Large intestine (tissue), 3 donors: ENCODE measurements around the gene SLC1A1. TPM values are rescaled to one million over a fixed set of nuclear protein-coding genes. Genes with fewer than 3 reads are reported as not detected.
A peak's percentile ranks its signal among the peaks of the same experiment; 100 is the strongest.
"Not testable (repeated sequence)": the region's sequence is repeated elsewhere in the genome, so short reads cannot be mapped to it uniquely, and the experiment has no call there.

Source experiments
- DNase-seq, 2 donors: peaks; one replicate each; pipeline versions ENCODE4 v3.0.0 to v3.0.0-alpha.2; 2013
- H3K27ac ChIP-seq: one replicate; pipeline ENCODE4 v1.5.1; 2013; ENCODE audit warnings: low read length
- H3K27me3 ChIP-seq: 2 replicates; pipeline ENCODE4 v1.6.1; 2013; ENCODE audit warnings: low read length; ENCODE audit not compliant: control insufficient read depth, insufficient read depth
- H3K36me3 ChIP-seq: 2 replicates; pipeline ENCODE4 v1.6.1; 2013; ENCODE audit warnings: low read length; ENCODE audit not compliant: control insufficient read depth, insufficient read depth
- H3K4me1 ChIP-seq: one replicate; pipeline ENCODE4 v1.6.1; 2013; ENCODE audit warnings: low read length; ENCODE audit not compliant: control insufficient read depth, insufficient read depth
- H3K4me3 ChIP-seq: one replicate; pipeline ENCODE4 v1.5.1; 2013; ENCODE audit warnings: low read length
- H3K9me3 ChIP-seq: one replicate; pipeline ENCODE4 v1.6.1; 2013; ENCODE audit warnings: mild to moderate bottlenecking, low read depth, low read length, moderate library complexity; ENCODE audit not compliant: control insufficient read depth
- WGBS: methylation state at CpG from one replicate; pipeline ENCODE4 v1.1.5; 2013; ENCODE audit warnings: low lambda C conversion rate; ENCODE audit not compliant: insufficient coverage; 5-methylcytosine and 5-hydroxymethylcytosine counted together
- polyA plus RNA-seq: library from polyadenylated mRNA; unstranded; fragments of 120-200 nt; gene quantifications from one replicate; pipeline ENCODE4 v1.2.1, GENCODE V29; 2013

SLC1A1 gene
- polyA plus RNA-seq, 1 donor = 42.5 TPM

- H3K27me3 ChIP-seq = no peaks in the 10 kb centered on the region
- H3K4me1 ChIP-seq = peaks cover 21% of the 10 kb centered on the region
- peaks cover 3% of the 10 kb centered on the region for H3K36me3 ChIP-seq
- DNase-seq = no peak
- no peak overlapping the region for H3K27ac ChIP-seq
- no peaks in the 10 kb centered on the region for H3K9me3 ChIP-seq
- no peak overlapping the region for H3K4me3 ChIP-seq
- WGBS = 60% methylated on average over 1 of the region's 8 CpGs
Observed at GRCh38 chr9:4514252-4515128, 24.2 kb downstream of the SLC1A1 start.

GRCh38 chr9:4515958-4516375, 25.7 kb downstream of the SLC1A1 start:
- H3K4me1 ChIP-seq = peaks cover 6% of the 10 kb centered on the region
- WGBS = no CpG with 5 or more reads among the region's 1 CpG
- DNase-seq = no peak
- no peaks in the 10 kb centered on the region for H3K27me3 ChIP-seq
- H3K27ac ChIP-seq = no peak overlapping the region
- no peak overlapping the region for H3K4me3 ChIP-seq
- H3K9me3 ChIP-seq = no peaks in the 10 kb centered on the region
- H3K36me3 ChIP-seq = peaks cover 3% of the 10 kb centered on the region

GRCh38 chr9:4517274-4517673, 27.0 kb downstream of the SLC1A1 start:
- Histone ChIP-seq H3K9me3 (no peaks in the 10 kb centered on the region), H3K27me3 (no peaks in the 10 kb centered on the region), H3K4me3 (no peak overlapping the region), H3K36me3 (peaks cover 3% of the 10 kb centered on the region), H3K27ac (no peak overlapping the region), H3K4me1 (no peaks in the 10 kb centered on the region)
- DNase-seq = no peak
- WGBS = no CpG with 5 or more reads among the region's 6 CpGs

DNA sequence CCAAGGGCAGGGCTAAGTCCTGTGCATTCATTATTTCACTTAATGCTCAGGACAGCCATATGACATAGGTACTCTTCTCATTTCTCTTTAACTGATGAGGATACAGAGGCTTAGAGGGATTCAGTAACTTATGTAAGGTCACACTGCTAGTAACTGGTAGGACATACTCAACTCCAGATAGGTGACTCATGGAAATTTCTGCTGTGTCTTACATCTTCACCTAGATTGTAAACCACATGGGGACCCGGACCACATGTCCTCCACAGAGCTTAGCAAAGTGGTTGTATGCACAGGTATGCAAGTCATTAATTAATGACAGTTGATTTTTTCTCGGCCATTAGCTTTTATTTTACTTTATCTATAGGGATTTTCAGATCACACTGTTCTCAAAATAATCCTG, 29.3 kb downstream of the SLC1A1 start:
- Histone ChIP-seq H3K4me3 (no peak overlapping the region), H3K36me3 (peaks cover 3% of the 10 kb centered on the region), H3K27ac (no peak overlapping the region), H3K4me1 (no peaks in the 10 kb centered on the region), H3K9me3 (no peaks in the 10 kb centered on the region), H3K27me3 (no peaks in the 10 kb centered on the region)
- WGBS = 86% methylated on average over 1 of the region's 2 CpGs
- DNase-seq = peak in 1 of 2 donors; percentile 58

- H3K4me3 ChIP-seq = no peak overlapping the region
- no peaks in the 10 kb centered on the region for H3K4me1 ChIP-seq
- peaks cover 3% of the 10 kb centered on the region for H3K36me3 ChIP-seq
- H3K27ac ChIP-seq = no peak overlapping the region
- WGBS = 100% methylated on average over 1 of the region's 2 CpGs
- no peaks in the 10 kb centered on the region for H3K27me3 ChIP-seq
- H3K9me3 ChIP-seq = no peaks in the 10 kb centered on the region
- no peak for DNase-seq
Observed at GRCh38 chr9:4520055-4520454, 29.8 kb downstream of the SLC1A1 start.

- Histone ChIP-seq H3K27ac (no peak overlapping the region), H3K9me3 (peaks cover 4% of the 10 kb centered on the region), H3K27me3 (no peaks in the 10 kb centered on the region), H3K4me1 (no peaks in the 10 kb centered on the region), H3K4me3 (no peak overlapping the region), H3K36me3 (peaks cover 3% of the 10 kb centered on the region)
- no peak for DNase-seq
- 83% methylated on average over 1 of the region's 6 CpGs for WGBS
Observed at GRCh38 chr9:4530375-4530774, 40.1 kb downstream of the SLC1A1 start.

DNA sequence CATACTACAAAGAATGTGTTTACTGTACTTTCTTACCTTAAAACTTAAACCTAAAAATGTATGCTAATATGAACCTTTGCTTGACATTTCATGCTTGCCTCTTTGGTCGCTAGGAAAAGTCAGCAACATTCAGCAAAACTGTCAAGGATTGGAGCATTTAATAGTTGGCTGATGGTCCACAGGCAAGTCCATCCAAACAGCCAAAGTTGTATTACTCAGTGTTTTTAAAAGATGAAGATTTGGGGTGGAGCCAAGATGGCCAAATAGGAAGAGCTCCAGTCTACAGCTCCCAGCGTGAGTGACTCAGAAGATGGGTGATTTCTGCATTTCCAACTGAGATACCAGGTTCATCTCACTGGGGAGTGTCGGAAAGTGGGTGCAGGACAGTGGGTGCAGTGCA, 40.6 kb downstream of the SLC1A1 start:
- WGBS = 67% methylated on average over 1 of the region's 3 CpGs
- H3K27me3 ChIP-seq, H3K4me3 ChIP-seq, H3K27ac ChIP-seq, DNase-seq, H3K36me3 ChIP-seq, H3K9me3 ChIP-seq, H3K4me1 ChIP-seq: not testable (repeated sequence)

DNA sequence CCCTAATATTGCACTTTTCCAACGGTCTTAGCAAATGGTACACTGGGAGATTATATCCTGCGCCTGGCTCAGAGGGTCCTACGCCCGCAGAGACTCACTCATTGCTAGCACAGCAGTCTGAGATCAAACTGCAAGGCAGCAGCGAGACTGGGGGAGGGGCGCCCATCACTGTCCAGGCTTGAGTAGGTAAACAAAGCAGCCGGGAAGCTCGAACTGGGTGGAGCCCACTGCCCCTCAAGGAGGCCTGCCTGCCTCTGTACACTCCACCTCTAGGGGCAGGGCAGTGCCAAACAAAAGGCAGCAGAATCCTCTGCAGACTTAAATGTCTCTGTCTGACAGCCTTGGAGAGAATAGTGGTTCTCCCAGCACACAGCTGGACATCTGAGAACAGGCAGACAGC, 41.1 kb downstream of the SLC1A1 start:
- not testable (repeated sequence) for H3K27ac ChIP-seq, H3K27me3 ChIP-seq, DNase-seq, H3K4me1 ChIP-seq, H3K4me3 ChIP-seq, H3K36me3 ChIP-seq, H3K9me3 ChIP-seq
- WGBS = no CpG with 5 or more reads among the region's 8 CpGs

GRCh38 chr9:4533881-4534280, 43.6 kb downstream of the SLC1A1 start:
- H3K4me3 ChIP-seq, H3K9me3 ChIP-seq, DNase-seq, H3K27ac ChIP-seq, H3K36me3 ChIP-seq, H3K4me1 ChIP-seq, H3K27me3 ChIP-seq: not testable (repeated sequence)
- WGBS = no CpG with 5 or more reads among the region's 2 CpGs

GRCh38 chr9:4536196-4536595, 45.9 kb downstream of the SLC1A1 start:
- no CpG with 5 or more reads among the region's 1 CpG for WGBS

DNA sequence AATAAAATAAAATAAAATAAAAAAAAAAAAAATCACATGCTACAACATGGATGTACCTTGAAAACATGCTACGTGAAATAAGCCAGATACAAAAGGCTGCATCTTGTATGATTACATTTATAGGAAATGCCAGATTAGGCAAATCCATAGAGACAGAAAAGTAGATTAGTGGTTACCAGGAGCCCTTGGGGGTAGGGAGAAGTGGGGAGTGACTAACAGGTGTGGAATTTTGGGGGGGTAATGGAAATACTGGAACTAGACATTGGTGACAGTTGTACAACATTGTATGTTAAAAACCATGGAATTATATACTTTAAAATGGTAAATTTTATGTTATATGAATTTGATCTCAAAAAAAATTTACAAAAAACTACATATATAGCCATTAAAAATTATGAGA, 47.3 kb downstream of the SLC1A1 start:
- Histone ChIP-seq H3K27me3 (no peaks in the 10 kb centered on the region), H3K36me3 (peaks cover 11% of the 10 kb centered on the region), H3K4me1 (peaks cover 17% of the 10 kb centered on the region), H3K9me3 (no peaks in the 10 kb centered on the region), H3K4me3 (no peak overlapping the region), H3K27ac (peak overlapping the region; percentile 67)
- WGBS = 100% methylated on average over 1 of the region's 1 CpG
- no peak for DNase-seq

More at GRCh38 chr9:4536196-4536595, 45.9 kb downstream of the SLC1A1 start:
- not testable (repeated sequence) for H3K27ac ChIP-seq, H3K4me3 ChIP-seq, DNase-seq, H3K27me3 ChIP-seq, H3K9me3 ChIP-seq, H3K4me1 ChIP-seq
- H3K36me3 ChIP-seq = peaks cover 11% of the 10 kb centered on the region
